ENCODE data around the gene LY6G5C. TPM values are rescaled to one million over a fixed set of nuclear protein-coding genes. Genes with fewer than 3 reads are reported as not detected.
A peak's percentile ranks its signal among the peaks of the same experiment; 100 is the strongest.

Gene LY6G5C
- total RNA-seq, 1 experiment from 2014 or later: 0.62 TPM

GRCh38 chr6:31658158-31658688 lies 22.6 kb downstream of the LY6G5C start:
- in situ Hi-C loops (cut with HindIII; ENCODE audit: low pct_unique_long_range_greater_than_20kb, low sequenced_read_pairs): no loop called here
- no peak for ATAC-seq

GRCh38 chr6:31657406-31658157 lies 23.3 kb downstream of the LY6G5C start:
- DNase-seq (ENCODE audit: low read depth, low spot score) (no peak), ATAC-seq (no peak)
- in situ Hi-C loops (cut with HindIII; ENCODE audit: low pct_unique_long_range_greater_than_20kb, low sequenced_read_pairs) (no loop called here), intact Hi-C loops (cut with micrococcal nuclease; ENCODE audit: unreplicated experiment) (no loop called here)
- CTCF ChIA-PET: no interaction called here
- Histone ChIP-seq H3K4me3 (ENCODE audit: low read depth in 2 of 2, low read length in 2 of 2) (no peak overlapping the region), H3K4me1 (ENCODE audit: control insufficient read depth, insufficient read depth, low read length) (peaks cover 24% of the 10 kb centered on the region), H3K27me3 (ENCODE audit: control insufficient read depth, insufficient read depth, low read length) (no peaks in the 10 kb centered on the region), H3K9me3 (ENCODE audit: control insufficient read depth, insufficient read depth, low read depth, low read length) (no peaks in the 10 kb centered on the region), H3K36me3 (ENCODE audit: control insufficient read depth, insufficient read depth, low read length) (no peaks in the 10 kb centered on the region; the same call in 1 of the 2 replicates), H3K27ac (ENCODE audit: low read length) (peak overlapping the region; percentile 23; the same call in 1 of the 2 replicates)
- BruUV-seq (replicated peaks): no TSS peak
- POLR2A ChIA-PET: interaction anchor here (0.8 kb wide), 1 partner anchor 117 kb away, joined by 4 read pairs; no protein-coding TSS in a partner anchor
- TF ChIP-seq TCF7L2 (IDR thresholded peaks at IDR 0.05; ENCODE audit: low read depth, low read length) (no peak), REST (IDR thresholded peaks at IDR 0.05; ENCODE audit: insufficient read depth in 1 of 2, low read depth in 2 of 2, low read length in 1 of 2) (no peak), POLR2AphosphoS5 (IDR thresholded peaks at IDR 0.05; ENCODE audit: low read depth, low read length) (no peak), SIN3A (IDR thresholded peaks at IDR 0.05; ENCODE audit: borderline replicate concordance, insufficient read depth, low read depth, low read length) (no peak)

More at GRCh38 chr6:31658158-31658688, 22.6 kb downstream of the LY6G5C start:
- no peaks in the 10 kb centered on the region; the same call in 1 of the 2 replicates for H3K36me3 ChIP-seq (ENCODE audit: control insufficient read depth, insufficient read depth, low read length)
- no peaks in the 10 kb centered on the region for H3K27me3 ChIP-seq (ENCODE audit: control insufficient read depth, insufficient read depth, low read length)
- ChIA-PET POLR2A (no interaction called here), CTCF (no interaction called here)
- BruUV-seq (replicated peaks): no TSS peak
- no peak for TF ChIP-seq POLR2AphosphoS5 (IDR thresholded peaks at IDR 0.05; ENCODE audit: low read depth, low read length)
- no peak for TF ChIP-seq SIN3A (IDR thresholded peaks at IDR 0.05; ENCODE audit: borderline replicate concordance, insufficient read depth, low read depth, low read length)
- TF ChIP-seq REST (IDR thresholded peaks at IDR 0.05; ENCODE audit: insufficient read depth in 1 of 2, low read depth in 2 of 2, low read length in 1 of 2): no peak
- TF ChIP-seq CTCF (IDR thresholded peaks at IDR 0.05): no peak
- intact Hi-C loops (cut with micrococcal nuclease; ENCODE audit: unreplicated experiment): no loop called here
- no peak for DNase-seq (ENCODE audit: low read depth, low spot score)
- peak overlapping the region in 1 of 2 experiments; percentile 99; a peak in 2 of 4 replicates for H3K4me3 ChIP-seq (ENCODE audit: low read depth in 2 of 2, low read length in 2 of 2)
- no peak overlapping the region for H3K27ac ChIP-seq (ENCODE audit: low read length)
- peaks cover 24% of the 10 kb centered on the region for H3K4me1 ChIP-seq (ENCODE audit: control insufficient read depth, insufficient read depth, low read length)
- H3K9me3 ChIP-seq (ENCODE audit: control insufficient read depth, insufficient read depth, low read depth, low read length): no peaks in the 10 kb centered on the region

Data from Panc1 (cell line).